Measurements from ENCODE around the gene MYADML2.
"Not testable (repeated sequence)": the region's sequence is repeated elsewhere in the genome, so short reads cannot be mapped to it uniquely, and the experiment has no call there.

Gene MYADML2

DNA sequence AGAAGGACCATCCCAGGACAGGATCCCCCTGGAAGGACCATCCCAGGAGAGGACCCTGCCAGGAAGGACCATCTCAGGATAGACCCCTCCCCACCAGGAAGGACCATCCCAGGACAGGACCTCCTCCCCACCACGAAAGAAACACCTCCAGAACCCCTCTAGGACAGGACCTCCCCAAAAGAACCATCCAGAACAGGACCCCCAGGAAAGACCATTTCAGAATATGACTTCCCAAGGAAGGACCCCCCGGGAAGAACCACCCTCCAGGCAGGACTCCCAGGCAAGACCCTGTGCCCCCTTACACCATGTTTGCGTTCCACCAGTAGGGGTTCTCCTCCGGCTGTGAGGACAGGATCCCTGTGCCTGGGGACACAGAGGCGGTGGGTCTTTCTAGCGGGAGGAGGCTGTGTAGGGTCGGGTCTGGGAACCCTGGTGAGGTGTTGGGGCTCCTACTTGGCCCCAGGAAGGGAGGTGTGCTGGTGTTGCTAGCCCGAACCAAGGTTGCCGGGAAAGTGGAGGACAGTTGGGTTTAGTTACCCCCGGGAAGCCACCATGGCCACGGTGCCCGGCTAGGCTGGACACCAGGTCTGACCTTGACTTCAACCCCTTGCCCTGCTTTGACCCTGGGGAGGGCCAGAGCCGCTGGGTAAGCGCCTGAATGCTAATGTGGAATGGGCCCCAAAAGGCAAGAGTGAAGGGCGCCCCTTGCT lies 11.8 kb upstream of the MYADML2 start:
- no peak for DNase-seq

DNA sequence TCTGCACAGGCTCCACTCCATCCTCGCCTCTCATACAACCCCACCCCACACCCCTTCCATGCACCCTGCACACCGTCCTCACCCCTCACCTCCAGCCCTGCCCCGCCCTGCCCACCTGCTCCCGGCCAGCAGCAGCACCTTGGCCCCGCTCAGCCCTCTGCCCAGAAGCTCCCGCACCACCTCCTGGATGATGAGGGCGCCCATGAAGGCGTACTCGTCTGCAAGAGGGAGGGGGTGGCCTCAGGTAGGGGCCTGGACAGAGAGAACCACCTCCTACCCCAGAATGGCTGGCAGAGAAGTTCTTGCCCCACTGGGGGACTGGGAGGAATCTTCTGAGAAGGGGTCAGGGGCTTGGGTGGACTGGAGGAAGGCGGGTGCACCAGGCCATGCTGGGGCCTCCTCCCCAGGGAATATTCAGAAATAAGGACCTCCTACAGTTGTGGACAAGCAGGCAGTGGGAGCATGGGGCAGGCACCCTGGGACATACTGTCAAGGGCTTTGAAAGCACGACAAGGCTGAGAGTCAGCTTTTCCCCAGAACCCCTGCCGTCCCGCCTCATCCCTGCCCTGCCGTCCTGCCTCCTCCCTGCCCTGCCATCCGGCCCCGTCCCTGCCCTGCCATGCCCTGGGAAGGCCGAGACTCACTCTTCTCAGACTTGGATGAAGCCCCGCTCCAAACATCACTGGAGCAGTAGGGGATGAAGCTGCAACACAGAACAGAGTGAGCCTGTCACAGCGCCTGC lies 10.8 kb upstream of the MYADML2 start:
- DNase-seq, result no peak

- DNase-seq, result no peak
Observed at GRCh38 chr17:81956607-81957589, 9.9 kb upstream of the MYADML2 start.

GRCh38 chr17:81955756-81956544 lies 8.9 kb upstream of the MYADML2 start:
- no peak for DNase-seq

DNA sequence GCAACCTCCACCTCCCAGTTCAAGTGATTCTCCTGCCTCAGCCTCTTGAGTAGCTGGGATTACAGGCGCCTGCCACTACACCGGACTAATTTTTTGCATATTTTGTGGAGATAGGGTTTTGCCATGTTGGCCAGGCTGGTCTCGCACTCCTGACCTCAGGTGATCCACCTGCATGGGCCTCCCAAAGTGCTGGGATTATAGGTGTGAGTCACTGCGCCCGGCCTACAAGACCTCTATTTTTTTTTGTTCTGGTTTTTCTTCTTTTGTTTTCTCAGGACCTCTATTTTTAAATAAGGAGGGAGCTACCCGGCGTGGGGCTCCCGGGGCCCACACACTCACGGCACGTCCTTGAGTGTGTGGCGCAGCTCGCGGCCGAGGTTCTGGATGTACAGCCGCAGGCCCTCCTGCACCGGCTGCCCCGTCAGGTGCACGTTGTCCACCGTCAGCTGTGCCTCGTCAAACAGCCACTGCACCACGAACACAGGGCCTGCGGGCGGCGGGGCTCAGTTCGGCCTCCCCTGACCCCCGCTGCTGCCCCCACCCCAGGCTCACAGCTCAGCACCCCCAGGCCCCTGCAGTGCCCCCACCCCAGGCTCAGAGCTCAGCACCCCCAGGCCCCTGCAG lies 8.1 kb upstream of the MYADML2 start:
- DNase-seq, result no peak

- no peak for DNase-seq
Observed at GRCh38 chr17:81954131-81955057, 7.4 kb upstream of the MYADML2 start.

GRCh38 chr17:81953443-81953842 lies 6.4 kb upstream of the MYADML2 start:
- not testable (repeated sequence) for DNase-seq

- no peak for DNase-seq
Observed at GRCh38 chr17:81952792-81953228, 5.8 kb upstream of the MYADML2 start.

GRCh38 chr17:81951785-81952684 lies 5.0 kb upstream of the MYADML2 start:
- DNase-seq, result no peak

DNA sequence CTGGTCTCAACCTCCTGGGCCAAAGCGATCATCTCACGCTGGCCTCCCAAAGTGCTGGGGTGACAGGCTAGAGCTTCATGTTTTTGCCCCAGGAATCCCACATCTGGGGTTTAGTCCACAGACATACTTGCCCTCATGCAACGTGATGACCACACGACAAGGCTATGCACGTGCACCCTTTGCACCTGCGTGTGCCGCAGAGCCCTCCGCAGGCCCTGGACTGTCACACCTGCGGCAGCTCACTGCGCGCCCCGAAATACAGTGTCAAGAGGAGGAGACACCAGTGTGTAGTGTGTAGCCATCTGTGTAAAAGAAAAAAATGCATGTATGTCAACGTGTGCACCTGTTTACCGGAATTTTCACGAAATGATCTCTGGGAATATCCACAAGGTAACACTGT lies 3.5 kb upstream of the MYADML2 start:
- no peak for DNase-seq

DNA sequence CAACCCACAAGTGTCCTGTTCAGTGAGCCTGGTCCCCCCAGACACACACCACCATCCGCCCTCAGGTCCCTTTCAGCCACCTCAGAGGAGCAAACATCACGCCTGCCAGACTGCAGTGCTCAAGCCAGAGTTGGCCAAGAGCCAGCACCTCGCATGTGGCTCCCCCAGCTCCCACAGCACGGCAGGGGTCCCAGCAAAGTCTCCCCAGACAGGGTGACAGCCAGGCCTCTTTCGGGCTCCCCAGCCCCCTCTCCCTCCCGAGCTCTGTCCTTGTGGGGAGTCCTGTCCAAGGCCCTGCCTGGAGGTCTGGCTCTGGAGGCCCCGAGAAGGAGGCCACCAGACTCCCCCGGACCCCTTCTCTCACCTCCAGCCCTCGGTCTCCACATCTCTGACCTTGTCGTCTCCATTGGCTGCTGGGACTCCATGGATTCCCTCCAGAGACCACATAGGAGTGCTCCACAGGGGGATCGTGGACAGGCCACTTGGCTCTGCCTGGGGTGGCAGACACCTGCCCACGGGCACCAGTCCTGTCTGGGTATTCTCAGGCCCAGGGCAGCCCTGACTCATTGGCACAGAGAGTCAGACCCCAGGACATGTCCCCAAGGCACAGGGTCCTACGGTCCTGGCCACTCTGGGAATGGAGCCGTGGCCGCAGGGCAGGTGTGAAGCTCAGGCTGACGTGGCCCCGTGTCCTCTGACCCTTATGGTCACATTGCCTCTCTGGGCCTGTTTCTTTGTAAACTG lies 1.8 kb upstream of the MYADML2 start:
- DNase-seq, result no peak

GRCh38 chr17:81944858-81945257 lies 2.2 kb downstream of the MYADML2 start:
- DNase-seq, result no peak

GRCh38 chr17:81942167-81942553 lies 4.9 kb downstream of the MYADML2 start:
- DNase-seq, result no peak

GRCh38 chr17:81941484-81942166 lies 5.4 kb downstream of the MYADML2 start:
- no peak for DNase-seq

GRCh38 chr17:81940538-81941483 lies 6.2 kb downstream of the MYADML2 start:
- no peak for DNase-seq

DNA sequence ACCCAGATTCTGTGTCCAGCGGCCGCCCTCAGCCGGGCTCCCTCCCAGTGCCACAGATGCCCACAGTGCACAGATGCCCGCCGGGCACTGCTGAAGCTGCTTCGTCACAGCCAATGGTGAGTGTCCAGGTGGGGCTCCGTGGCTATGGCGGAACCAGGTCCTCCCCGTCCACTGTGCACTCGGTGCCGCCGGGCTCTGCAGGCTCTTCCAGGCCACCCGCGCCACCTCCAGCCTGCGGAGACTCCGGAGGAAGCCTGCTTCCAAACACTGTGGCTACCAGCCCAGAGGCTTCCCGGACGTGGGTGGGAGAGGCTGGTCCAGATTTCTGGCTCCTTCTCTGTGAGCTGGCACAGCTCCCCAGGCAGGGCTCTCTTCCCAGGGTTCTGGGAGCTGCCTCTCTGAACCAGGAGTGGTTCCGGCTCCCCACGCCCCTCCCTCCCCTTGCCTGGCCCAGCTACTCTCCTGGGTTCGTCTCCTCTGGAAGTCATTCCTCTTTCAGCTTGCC lies 7.1 kb downstream of the MYADML2 start:
- no peak for DNase-seq

- DNase-seq, result no peak
Observed at GRCh38 chr17:81939218-81939617, 7.8 kb downstream of the MYADML2 start.
